HG02623 (cell line): ENCODE data around the gene PALLD.
"Not testable (repeated sequence)": the region's sequence is repeated elsewhere in the genome, so short reads cannot be mapped to it uniquely, and the experiment has no call there.

Experiments used
- ATAC-seq: cut with Tn5 transposase; IDR thresholded peaks from one replicate; pipeline ENCODE4 v1.9.1; 2021; ENCODE audit warnings: moderate library complexity; ENCODE audit not compliant: unreplicated experiment

The PALLD gene

GRCh38 chr4:168691631-168692369 lies 194.9 kb downstream of the PALLD start:
- ATAC-seq, result no peak

- ATAC-seq, result no peak
Observed at GRCh38 chr4:168693750-168694490, 197.1 kb downstream of the PALLD start.

GRCh38 chr4:168694667-168695066 lies 197.8 kb downstream of the PALLD start:
- no peak for ATAC-seq

DNA sequence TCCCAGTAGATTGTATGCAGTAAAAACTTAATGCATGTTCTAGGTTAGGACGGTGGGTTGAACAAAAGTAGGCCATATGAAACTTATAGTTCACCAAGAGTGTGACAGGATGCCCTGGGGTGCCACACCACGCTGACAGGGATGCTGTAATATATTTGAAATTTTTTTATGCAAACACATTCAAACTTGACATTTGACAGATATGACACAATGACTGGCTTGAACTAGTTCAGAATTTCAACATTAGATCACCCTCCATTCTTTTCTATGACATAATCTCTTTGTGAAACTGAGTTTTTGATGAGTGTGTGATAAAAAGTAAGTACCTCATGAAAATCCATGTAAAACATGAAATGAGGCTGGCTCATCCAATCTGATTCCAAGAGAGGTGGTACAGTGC lies 198.4 kb downstream of the PALLD start:
- ATAC-seq, result no peak

DNA sequence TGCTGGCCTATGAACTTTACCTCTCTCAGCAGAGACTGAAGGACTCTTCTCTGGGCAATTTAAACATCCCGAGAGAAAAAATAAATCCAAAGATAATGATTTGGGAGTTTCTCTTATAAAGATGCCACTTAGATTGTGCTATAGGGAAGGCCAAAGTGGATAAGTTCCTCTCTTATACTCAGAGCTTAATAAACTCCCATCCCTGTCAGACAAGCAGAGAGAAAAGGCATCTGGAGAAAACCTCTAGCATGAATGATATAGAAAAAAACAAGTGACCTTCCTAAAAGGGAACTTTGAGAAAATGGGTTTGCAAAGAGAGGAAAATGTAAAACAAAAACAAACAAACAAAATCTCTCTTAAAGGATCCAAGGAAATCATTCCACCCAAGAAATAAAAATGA lies 199.4 kb downstream of the PALLD start:
- no peak for ATAC-seq

GRCh38 chr4:168696826-168697225 lies 200.0 kb downstream of the PALLD start:
- ATAC-seq, result no peak

GRCh38 chr4:168699224-168699878 lies 202.5 kb downstream of the PALLD start:
- ATAC-seq, result no peak

- no peak for ATAC-seq
Observed at GRCh38 chr4:168701061-168701460, 204.2 kb downstream of the PALLD start.

DNA sequence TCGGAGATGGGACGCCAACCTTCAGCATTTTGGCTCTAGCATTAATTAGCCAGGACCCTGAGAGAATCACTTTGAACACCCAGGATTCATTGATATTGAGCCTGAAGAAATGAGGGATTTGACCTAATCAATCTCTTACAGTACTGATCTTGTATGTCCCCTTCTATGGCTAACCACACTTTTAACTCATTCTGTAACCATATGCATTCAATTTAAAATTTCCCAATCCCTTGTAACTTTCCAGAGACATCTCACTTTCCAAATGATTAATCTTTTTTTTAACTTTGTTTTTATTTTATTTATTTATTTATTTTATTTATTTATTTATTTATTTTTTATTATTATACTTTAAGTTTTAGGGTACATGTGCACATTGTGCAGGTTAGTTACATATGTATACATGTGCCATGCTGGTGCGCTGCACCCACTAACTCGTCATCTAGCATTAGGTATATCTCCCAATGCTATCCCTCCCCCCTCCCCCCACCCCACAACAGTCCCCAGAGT lies 205.8 kb downstream of the PALLD start:
- not testable (repeated sequence) for ATAC-seq

GRCh38 chr4:168705121-168705520 lies 208.3 kb downstream of the PALLD start:
- ATAC-seq, result no peak

GRCh38 chr4:168707205-168707604 lies 210.4 kb downstream of the PALLD start:
- no peak for ATAC-seq

GRCh38 chr4:168708108-168708507 lies 211.3 kb downstream of the PALLD start:
- no peak for ATAC-seq

- ATAC-seq, result no peak
Observed at GRCh38 chr4:168710353-168710946, 213.6 kb downstream of the PALLD start.

- ATAC-seq, result no peak
Observed at GRCh38 chr4:168711197-168712140, 214.6 kb downstream of the PALLD start.

DNA sequence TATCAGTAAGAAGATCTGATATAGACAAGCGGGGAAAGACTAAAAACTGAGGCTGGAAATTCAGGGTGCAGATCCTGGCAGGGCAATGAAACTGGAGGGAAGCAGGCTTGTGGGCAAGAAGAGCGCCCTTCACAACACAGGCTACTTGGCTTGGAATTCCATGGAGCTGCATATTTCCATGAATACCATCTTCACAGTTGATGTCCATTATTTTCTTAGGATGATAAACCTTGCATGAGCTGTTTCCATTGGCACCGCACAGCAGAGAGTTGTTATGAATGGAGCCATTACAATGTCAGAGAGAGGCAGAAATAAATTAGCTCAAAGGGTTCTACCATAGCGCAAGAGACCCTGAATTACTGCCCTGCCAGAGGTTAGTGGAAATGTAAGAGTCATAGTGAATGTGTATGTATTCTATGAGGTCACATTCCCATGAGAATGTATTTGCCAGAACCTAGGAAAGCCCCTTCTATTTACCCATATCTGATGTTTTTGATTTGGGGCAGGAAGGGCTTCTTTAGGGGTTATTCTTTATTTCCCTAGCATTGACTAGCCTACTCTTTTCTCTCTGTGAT lies 215.6 kb downstream of the PALLD start:
- ATAC-seq, result no peak

GRCh38 chr4:168713253-168713652 lies 216.4 kb downstream of the PALLD start:
- ATAC-seq, result no peak

DNA sequence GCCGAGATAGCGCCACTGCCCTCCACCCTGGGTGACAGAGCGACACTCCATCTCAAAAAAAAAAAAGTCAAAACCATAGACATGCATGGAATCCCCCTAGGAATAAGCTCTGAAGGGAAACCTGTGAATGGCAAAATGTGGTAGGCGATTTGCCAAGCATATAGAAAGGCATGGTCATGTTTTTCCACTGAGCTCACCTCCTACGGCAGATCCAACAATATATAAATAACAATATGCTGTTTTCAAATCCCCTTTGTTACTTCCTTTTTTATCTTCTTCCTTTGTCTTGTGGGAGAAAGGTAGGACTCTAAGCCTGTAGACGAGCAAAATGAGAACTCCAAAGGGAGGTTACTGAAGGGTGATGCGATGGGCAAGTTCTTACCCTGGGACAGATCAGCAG lies 219.0 kb downstream of the PALLD start:
- ATAC-seq, result no peak

- no peak for ATAC-seq
Observed at GRCh38 chr4:168716406-168717129, 219.7 kb downstream of the PALLD start.

DNA sequence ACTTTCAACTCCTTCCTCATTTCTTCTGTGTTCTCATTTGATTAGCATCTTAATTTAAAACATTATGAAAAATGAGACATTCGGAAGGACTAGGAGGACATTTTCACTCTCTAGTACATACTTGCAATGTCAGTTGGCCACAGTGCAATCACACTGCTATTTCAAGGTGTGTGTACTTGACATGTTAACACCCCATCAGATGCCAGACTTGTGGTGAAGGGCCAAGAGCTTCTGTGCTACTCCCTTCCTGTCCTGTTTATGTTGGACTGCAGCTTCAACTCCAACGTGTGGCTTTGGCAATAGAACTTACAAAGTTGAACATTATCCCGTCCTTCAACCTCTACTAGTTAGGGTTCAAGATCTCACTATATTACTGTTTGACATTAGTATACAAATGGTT lies 221.0 kb downstream of the PALLD start:
- ATAC-seq, result no peak
